HEK293T (cell line): ENCODE measurements around the gene GPHA2.

ENCODE experiments used
- ELF4 ChIP-seq: fragments of 450-650 bp; IDR thresholded peaks from 2 replicates; pipeline ENCODE4 v1.6.1; 2017; ENCODE audit warnings: antibody characterized with exemption
- FOXA1 ChIP-seq: fragments of 450-650 bp; IDR thresholded peaks from 2 replicates; pipeline ENCODE4 v1.6.1; 2016; ENCODE audit warnings: mild to moderate bottlenecking
- FOXM1 ChIP-seq: fragments of 450-650 bp; IDR thresholded peaks from 2 replicates; pipeline ENCODE4 v1.6.1; 2017; ENCODE audit warnings: mild to moderate bottlenecking, borderline replicate concordance
- NFRKB ChIP-seq: fragments of 450-650 bp; IDR thresholded peaks from 2 replicates; pipeline ENCODE4 v1.6.1; 2016; ENCODE audit warnings: mild to moderate bottlenecking, moderate library complexity
- SP1 ChIP-seq: fragments of 450-650 bp; IDR thresholded peaks from 2 replicates; pipeline ENCODE4 v1.6.1; 2017
- SUZ12 ChIP-seq: fragments of 450-650 bp; IDR thresholded peaks from 2 replicates; pipeline ENCODE4 v1.6.1; 2016; ENCODE audit warnings: mild to moderate bottlenecking
- TARDBP ChIP-seq: fragments of 450-650 bp; IDR thresholded peaks from 2 replicates; pipeline ENCODE4 v1.6.1; 2016
- TF ChIP-seq, protein P1 (sequence below): fragments of 450-650 bp; IDR thresholded peaks from 2 replicates; pipeline ENCODE4 v1.6.1; 2016

- TF ChIP-seq NFRKB (no peak), FOXA1 (no peak), SUZ12 (no peak), TARDBP (no peak), FOXM1 (no peak), SP1 (no peak), ELF4 (no peak)
- TF ChIP-seq, protein P1, sequence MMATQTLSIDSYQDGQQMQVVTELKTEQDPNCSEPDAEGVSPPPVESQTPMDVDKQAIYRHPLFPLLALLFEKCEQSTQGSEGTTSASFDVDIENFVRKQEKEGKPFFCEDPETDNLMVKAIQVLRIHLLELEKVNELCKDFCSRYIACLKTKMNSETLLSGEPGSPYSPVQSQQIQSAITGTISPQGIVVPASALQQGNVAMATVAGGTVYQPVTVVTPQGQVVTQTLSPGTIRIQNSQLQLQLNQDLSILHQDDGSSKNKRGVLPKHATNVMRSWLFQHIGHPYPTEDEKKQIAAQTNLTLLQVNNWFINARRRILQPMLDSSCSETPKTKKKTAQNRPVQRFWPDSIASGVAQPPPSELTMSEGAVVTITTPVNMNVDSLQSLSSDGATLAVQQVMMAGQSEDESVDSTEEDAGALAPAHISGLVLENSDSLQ: no peak
Observed at GRCh38 chr11:64911142-64911541, 24.6 kb downstream of the GPHA2 start.
